Stimulated activated CD4-positive, alpha-beta T cell treated with anti-CD3 and anti-CD28 coated beads, Interleukin-12 subunit alpha, Interleukin-12 subunit beta, amount 100 ng/mL, for 48 hours (primary cell): ENCODE results near the gene OR51A4.
"Not testable (repeated sequence)": the region's sequence is repeated elsewhere in the genome, so short reads cannot be mapped to it uniquely, and the experiment has no call there.

Experiments used
- DNase-seq, 3 donors: peaks; one replicate each; pipeline ENCODE4 v3.0.0-alpha.2; 2020; ENCODE audit warnings: low read depth in 2 of 3, low spot score in 1 of 3

Gene OR51A4

DNA sequence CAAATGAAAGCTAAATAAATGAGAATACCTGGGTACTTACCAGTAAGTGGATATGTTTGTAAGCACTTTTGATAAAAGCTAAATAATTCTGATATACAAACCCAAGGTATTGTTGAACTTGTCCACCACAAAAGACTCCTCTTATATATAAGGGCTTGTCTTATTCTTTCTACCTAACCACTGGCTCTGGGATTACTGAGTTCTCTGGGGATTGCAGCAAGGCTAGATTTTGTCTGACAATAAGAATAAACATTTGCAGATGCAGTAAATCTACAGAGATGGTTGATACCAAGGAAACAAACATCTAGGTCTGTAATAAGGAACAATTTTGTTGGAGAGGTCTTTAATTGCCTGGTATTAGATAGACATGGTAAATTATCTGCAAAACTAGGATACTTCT lies at the start of gene OR51A4:
TSS of gene OR51A4 (minus strand) at position 101 of the 400 bp plus-strand sequence. CDS start 505 bp downstream, outside the sequence.
- DNase-seq = no peak

DNA sequence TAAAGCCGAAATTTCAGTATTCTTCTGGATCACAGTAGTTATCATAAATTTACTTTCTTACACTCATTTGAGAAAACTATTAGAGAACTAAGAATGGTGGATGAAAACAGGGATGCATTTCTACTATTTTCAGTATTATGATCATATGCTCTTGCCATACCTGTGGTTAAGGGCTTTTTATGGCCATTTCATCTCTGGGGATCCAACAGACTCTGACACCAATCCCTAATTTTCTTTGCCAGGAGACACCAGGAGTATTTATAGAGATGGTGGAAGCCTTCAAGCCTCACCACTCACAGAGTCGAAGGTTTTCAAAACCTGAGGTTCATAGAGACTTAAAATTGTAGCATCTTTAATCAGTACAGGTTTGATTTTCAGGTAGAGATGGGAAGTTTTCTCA lies 47.1 kb upstream of the OR51A4 start, which contains the start of gene OR51L1:
TSS of gene OR51L1 (plus strand) at position 301 of the 400 bp plus-strand sequence. CDS start 4,132 bp downstream, outside the sequence.
- no peak for DNase-seq

- DNase-seq = no peak
Measured at GRCh38 chr11:4991060-4991459, 43.7 kb upstream of the OR51A4 start.

GRCh38 chr11:4983841-4984240 lies 36.4 kb upstream of the OR51A4 start:
- no peak for DNase-seq

DNA sequence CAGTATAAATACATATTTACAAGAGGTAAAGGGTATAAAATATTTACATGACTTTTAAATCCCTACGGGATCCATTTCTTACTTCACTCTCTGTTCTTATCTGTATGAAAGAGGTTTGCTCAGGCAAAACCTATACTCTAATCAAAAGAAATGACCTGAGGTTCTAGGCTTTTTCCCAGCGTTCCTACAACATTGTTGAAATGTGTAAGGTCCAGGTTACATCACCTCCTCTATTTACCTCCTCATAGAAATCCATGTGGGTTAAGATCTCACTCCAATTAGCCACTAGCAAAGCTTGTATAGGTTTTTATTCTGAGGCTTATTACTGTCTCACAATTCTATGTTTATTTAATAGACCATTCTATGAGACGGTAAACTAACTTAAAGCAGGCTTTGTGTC lies 35.3 kb upstream of the OR51A4 start:
- no peak for DNase-seq

- no peak for DNase-seq
Measured at GRCh38 chr11:4979036-4979435, 31.6 kb upstream of the OR51A4 start.

GRCh38 chr11:4975436-4975835 lies 28.0 kb upstream of the OR51A4 start:
- no peak for DNase-seq

DNA sequence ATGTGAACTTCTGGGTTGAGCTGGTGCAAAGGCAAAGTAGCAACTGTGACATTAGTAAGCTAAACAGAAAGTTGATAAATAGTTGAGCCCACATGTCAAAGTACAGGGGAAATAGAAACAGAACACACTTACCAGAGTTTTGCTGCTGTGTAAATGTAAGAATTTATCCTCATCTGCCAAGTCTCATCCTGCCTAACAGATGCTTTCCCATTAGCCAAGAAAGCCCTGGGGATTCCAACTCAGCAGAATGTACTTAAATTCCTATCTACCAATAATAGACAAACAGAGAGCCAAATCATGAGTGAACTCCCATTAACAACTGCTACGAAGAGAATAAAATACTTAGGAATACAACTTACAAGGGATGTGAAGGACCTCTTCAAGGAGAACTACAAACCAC lies 15.4 kb upstream of the OR51A4 start:
- DNase-seq = no peak

- DNase-seq = no peak
Measured at GRCh38 chr11:4960877-4961276, 13.5 kb upstream of the OR51A4 start.

- DNase-seq = no peak
Measured at GRCh38 chr11:4957396-4957795, 10.0 kb upstream of the OR51A4 start.

GRCh38 chr11:4955613-4956012 lies 8.2 kb upstream of the OR51A4 start, which contains the start of gene OR51A2:
OR51A2 (minus strand) TSS chr11:4955713; CDS start chr11:4955713, 0 bp downstream.
- not testable (repeated sequence) for DNase-seq

- no peak for DNase-seq
Measured at GRCh38 chr11:4936745-4937144, 10.7 kb downstream of the OR51A4 start.

DNA sequence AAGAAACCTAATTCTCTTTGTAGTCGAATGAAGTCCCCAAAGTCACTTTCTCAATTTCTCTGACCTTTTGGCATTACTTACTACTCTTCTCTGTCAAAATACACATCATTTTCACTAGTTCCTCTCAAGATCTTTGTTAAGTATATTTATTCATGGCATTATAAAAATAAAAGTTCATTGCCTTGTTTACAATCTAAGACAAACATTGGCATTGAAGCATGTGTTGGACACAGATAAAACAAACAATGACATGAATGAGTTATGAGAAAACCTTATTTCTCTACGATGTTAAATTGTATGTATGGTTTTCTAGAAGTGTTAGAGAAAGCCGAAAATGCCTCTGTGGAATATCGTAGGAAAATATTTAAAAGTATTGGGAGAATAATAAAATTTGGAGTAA lies 14.7 kb downstream of the OR51A4 start:
- DNase-seq = no peak

GRCh38 chr11:4926608-4927007 lies 20.8 kb downstream of the OR51A4 start:
- DNase-seq = no peak

- DNase-seq = no peak
Measured at GRCh38 chr11:4924239-4924638, 23.2 kb downstream of the OR51A4 start, which contains the start of gene OR51G1. OR51G1 (minus strand) TSS chr11:4924339; CDS start chr11:4924339, 0 bp downstream.

DNA sequence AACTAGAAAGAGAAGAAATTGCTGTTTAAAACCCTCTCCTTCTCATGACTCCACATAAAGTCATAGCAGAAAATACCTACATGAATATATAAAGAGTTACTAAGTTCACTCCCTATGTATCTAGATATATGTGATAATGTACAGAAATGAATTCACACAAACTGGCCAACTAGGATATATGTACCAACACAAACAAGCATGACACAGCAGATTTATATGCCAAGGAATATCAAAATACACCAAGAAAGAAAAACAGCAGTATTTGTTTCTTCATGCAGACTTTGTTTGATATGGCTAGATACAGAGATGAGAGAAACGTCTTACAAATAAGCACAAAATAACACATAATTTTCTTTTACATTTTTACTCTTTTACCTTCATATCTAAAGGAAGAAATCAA lies 25.1 kb downstream of the OR51A4 start:
- DNase-seq = no peak

DNA sequence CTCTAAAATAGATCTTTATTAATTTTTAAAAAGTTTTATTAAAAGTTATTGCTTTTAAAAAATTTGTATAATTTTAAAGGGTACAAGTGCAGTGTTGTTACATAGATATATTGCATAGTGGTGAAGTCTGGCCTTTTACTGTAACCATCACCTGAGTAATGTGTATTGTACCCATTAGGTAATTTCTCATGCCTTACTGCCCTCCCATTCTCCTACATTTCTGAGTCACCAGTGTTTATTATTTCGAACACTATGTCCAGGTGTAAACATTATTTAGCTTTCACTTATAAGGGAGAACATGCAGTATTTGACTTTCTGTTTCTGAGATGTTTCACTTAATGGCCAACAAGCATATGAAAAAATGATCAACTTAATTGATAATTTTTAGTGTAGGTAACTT lies 25.6 kb downstream of the OR51A4 start:
- no peak for DNase-seq

DNA sequence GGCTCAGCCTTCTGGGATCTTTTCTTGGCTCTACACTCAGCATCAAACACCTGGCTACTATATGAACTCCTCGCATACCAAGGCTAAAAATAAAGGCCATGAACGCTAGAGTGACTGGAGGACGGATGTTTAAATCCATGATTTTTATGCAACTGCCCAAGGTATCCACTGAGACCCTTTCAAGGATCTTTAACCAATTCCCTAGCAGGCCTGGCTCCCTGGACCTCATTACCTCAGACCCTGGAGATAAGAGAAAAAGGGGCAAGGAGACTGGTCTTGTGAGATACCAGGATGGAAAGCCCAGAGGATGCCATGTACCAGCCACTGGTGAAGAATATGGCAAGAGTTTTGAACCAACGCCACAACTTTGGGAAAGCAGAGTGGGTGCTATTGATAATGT lies 28.2 kb downstream of the OR51A4 start, which contains the start of gene OR51G2:
TSS of gene OR51G2 (minus strand) at position 101 of the 400 bp plus-strand sequence. CDS start 3,687 bp downstream, outside the sequence.
- DNase-seq = no peak

- DNase-seq = no peak
Measured at GRCh38 chr11:4916581-4916980, 30.8 kb downstream of the OR51A4 start.

GRCh38 chr11:4903484-4903883 lies 43.9 kb downstream of the OR51A4 start, which contains the start of gene OR51A7:
OR51A7 (plus strand) TSS chr11:4903783; CDS start chr11:4907370, 3,587 bp downstream.
- no peak for DNase-seq
